GM19468 (cell line): ENCODE measurements around the gene SMC1B.
"Not testable (repeated sequence)": the region's sequence is repeated elsewhere in the genome, so short reads cannot be mapped to it uniquely, and the experiment has no call there.

ENCODE experiments used
- ATAC-seq: cut with Tn5 transposase; IDR thresholded peaks from one replicate; pipeline ENCODE4 v1.9.1; 2021; ENCODE audit warnings: mild to moderate bottlenecking, moderate library complexity, moderate number of reproducible peaks; ENCODE audit not compliant: unreplicated experiment; ENCODE audit errors: extremely low read depth

SMC1B gene

GRCh38 chr22:45422237-45422983 lies 9.0 kb upstream of the SMC1B start:
- ATAC-seq = no peak

GRCh38 chr22:45421349-45422055 lies 8.1 kb upstream of the SMC1B start:
- no peak for ATAC-seq

DNA sequence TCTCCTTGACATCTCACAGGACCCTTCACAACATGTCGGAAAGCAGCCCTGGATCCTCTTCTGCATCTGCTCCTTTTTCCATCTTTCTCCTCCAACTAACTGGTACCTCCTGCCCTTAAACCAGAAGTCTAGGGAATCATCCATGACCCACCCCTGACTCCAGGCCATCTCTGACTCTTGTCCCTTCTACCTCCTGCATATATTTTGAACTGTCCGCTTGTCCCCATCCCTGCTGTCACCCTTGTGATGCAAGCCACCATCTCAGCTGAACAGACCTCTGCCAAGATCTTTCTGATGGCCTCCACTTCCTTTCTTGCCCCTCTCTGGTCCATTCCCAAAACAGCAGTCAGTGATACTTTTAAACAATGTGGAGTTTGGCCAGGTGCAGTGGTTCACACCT lies 7.1 kb upstream of the SMC1B start:
- no peak for ATAC-seq

DNA sequence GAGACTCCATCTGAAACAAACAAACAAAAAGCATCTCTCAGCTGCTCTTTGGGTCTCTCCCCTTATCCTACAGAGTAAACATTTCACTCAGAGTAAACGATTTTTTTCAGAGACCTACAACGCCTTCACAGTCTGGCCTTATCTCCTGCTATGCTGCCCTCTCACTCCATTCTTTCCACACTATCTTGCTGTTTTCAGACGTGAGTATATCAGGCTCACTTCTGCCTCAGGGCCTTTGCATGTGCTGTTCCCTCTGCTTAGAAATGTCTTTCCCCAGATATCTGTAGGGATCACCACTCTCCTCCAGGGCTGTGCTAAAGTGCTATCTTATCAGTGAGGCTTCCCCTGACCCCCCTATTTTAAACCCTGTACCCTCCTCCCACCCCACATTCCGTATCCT lies 6.6 kb upstream of the SMC1B start:
- no peak for ATAC-seq

DNA sequence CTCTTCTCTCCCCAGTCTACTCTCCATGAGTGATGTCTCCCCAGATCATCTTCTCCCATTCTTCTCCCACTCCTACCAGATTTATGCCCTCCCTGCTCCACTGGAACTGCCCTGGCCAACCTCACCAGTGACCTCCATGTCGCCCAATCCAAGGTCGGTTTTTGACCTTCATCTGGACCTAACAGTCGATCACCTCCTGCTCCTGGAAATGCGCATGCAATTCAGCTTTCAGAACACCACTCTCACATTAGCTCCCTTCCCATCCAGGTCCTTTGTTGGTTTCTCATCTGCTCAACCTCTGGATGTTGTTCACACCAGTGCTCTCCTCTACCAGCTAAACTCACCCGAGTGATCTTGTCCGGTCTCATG lies 5.4 kb upstream of the SMC1B start:
- ATAC-seq = no peak

- no peak for ATAC-seq
These were observed 4.8 kb upstream of the SMC1B start for GRCh38 chr22:45418056-45418769.

- ATAC-seq = no peak
These were observed 409 bp downstream of the SMC1B start for GRCh38 chr22:45413013-45413367.

GRCh38 chr22:45407793-45408192 lies 5.6 kb downstream of the SMC1B start:
- no peak for ATAC-seq

DNA sequence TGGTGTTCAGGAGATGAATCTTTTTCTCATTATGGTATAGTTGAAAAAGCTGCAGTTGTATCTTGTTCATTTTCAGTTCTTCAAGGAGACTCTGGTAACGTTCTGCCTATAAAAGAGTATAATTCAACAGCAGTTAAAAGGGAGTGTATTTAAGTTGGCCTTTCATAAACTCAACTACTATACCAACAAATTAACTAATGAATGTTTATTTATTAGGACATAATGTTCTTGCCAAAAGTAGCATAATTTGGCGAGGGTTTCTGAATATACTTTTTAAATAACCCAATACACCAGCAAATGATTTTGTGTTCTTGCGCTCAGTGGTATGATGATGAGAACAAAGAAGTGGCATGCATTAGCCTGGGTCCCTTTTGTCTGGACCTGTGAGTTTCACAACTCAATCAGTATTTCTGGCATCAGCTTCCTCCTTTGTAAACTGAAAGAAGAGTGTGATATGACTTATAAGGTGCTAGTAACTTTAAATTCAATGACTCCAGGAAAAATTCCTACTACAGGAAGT lies 10.9 kb downstream of the SMC1B start:
- ATAC-seq = no peak

GRCh38 chr22:45399712-45400445 lies 13.5 kb downstream of the SMC1B start:
- no peak for ATAC-seq

- no peak for ATAC-seq
These were observed 15.2 kb downstream of the SMC1B start for GRCh38 chr22:45398214-45398613.

DNA sequence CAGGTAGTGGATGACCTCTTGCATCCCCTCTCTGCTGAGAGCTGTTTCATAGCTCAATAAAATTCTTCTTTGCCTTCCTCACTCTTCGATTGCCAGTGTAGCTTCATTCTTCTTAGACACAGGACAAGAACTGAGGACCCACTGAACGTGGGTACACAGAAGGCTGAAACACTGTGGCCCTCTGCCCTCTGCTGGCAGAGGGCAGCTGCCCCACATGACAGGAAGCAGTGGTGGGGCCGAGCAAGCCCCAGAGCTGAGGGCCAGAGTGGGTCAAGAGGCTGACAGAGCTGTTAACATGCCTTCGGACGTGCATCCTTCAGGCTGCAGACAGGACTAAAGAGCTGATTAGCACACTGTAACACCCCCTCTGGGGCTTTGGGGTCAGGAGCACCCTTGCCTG lies 15.6 kb downstream of the SMC1B start:
- ATAC-seq = no peak

GRCh38 chr22:45389546-45389945 lies 23.9 kb downstream of the SMC1B start:
- no peak for ATAC-seq

GRCh38 chr22:45381348-45381747 lies 32.1 kb downstream of the SMC1B start:
- no peak for ATAC-seq

DNA sequence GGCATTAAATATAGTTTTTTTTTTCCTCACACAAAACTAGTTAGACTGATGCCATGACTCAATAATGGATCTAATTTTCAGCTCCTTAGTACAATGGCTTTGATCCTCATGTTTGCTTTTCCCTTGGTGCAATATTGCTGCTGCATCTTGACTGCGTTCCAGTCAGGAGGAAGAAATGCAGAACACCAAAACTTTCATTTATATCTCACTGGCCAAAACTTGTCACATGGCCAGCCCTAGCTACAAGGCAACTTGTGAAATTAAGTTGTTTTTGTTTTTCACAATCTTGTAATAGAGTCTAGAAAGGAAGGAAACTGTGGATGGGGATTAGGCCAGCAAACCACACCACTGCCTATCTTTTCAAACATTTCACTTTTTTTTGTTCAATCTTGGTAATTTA lies 36.7 kb downstream of the SMC1B start:
- no peak for ATAC-seq

DNA sequence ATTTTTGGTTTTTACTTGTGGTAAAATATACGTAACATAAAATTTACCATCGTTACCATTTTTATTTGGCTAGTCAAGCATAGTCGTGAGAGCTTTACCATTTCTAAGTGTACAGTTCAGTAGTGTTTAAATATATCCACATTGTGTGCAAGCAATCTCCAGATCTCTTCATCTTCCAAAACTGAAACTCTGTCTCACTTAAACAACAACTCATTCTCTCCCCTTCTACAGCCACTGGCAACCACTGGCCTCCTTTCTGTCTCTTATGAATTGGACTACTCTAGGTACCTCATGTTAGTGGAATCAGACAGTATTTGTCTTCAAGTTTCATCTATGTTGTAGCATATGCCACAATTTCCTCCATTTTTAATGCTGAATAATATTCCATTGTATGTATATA lies 37.4 kb downstream of the SMC1B start:
- ATAC-seq = no peak

- not testable (repeated sequence) for ATAC-seq
These were observed 39.8 kb downstream of the SMC1B start for GRCh38 chr22:45373592-45373991.

DNA sequence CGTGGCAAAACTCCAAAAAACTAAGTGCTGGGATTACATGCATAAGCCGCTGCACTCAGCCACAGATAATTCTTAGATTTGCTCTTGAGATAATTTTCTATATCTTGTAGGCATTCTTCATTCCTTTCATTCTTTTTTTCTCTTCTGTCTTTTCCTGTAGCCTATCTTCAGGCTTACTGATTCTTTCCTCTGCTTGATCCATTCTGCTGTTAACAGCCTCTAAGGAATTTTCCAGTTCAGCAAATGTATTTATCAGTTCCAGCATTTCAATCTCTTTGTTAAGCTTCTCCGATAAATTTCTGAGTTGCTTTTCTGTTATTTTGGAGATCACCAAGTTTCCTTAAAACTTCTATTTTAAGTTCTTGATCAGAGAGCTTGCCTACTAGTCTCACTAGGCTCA lies 46.7 kb downstream of the SMC1B start:
- ATAC-seq = no peak

DNA sequence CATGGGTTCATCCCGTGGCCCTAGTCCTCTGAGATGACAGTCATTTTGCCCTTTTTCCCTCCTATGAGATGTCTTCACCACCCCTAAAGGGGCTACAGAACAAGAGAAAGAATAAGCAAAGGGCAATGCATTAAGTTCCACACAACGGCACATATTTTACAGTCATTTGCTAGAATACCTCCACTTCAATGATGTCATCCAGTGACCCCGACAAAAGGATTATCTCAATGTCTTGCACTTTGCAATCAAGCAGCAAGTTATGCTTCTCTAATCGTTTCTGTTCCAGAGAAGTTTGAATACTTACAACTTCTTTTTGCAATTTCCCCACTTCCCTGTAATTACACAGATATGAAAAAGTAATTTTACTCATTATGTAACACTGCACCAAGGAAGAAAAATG lies 53.8 kb downstream of the SMC1B start:
- no peak for ATAC-seq

- ATAC-seq = no peak
These were observed 55.3 kb downstream of the SMC1B start for GRCh38 chr22:45358127-45358526.

DNA sequence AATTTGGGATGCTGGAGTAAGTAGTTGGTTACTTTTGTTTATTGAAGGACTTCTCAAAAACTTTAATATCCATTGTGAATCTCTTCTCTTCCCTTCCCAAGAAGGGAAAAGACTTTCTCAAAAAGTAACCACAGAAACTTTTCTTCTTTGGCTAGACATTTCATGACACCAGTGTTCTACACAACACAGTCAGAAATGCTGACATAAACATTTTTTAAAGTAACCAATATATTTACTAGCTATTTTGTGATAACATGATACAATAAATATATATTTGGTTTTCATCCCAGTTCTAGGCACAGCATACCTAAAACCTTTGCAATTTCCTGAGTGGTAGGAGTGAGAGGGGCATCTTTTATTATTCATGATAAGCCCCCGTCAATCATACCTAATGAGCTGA lies 55.9 kb downstream of the SMC1B start:
- ATAC-seq = no peak
